NT2/D1 (cell line): ENCODE data around the gene SORBS2.

Source experiments
- SUZ12 ChIP-seq: IDR thresholded peaks from 2 replicates; pipeline ENCODE4 v1.6.1; 2011; ENCODE audit not compliant: insufficient read length, insufficient read depth; ENCODE audit errors: extremely low read depth
- YY1 ChIP-seq: IDR thresholded peaks from 2 replicates; pipeline ENCODE4 v1.6.1; 2011; ENCODE audit not compliant: insufficient read length, insufficient read depth
- ZNF274 ChIP-seq: IDR thresholded peaks from 2 replicates; pipeline ENCODE4 v1.6.1; 2011; ENCODE audit warnings: mild to moderate bottlenecking, low read depth, low read length

GRCh38 chr4:185583813-185584212 lies 228.2 kb downstream of the SORBS2 start:
- TF ChIP-seq ZNF274 (no peak), YY1 (no peak), SUZ12 (no peak)
